DND-41 (cell line): ENCODE measurements around the gene ARNT2.

ENCODE experiments used
- ATAC-seq: fragments of 200-7000 bp; cut with Tn5 transposase; 3 replicates; pipeline ENCODE4 v1.9.1; 2021; ENCODE audit warnings: low read depth; ENCODE audit not compliant: insufficient read depth
- DNase-seq: peaks from one replicate; pipeline ENCODE4 v3.0.0-alpha.2; 2020
- H2AFZ ChIP-seq: 2 replicates; pipeline ENCODE4 v1.6.0; 2012; ENCODE audit warnings: low read depth, low read length
- H3K27ac ChIP-seq: 2 replicates; pipeline ENCODE4 v1.5.1; 2012; ENCODE audit warnings: low read length, inconsistent platforms
- H3K27me3 ChIP-seq: fragments of 200-600 bp; sonication (generic); 2 replicates; pipeline ENCODE4 v1.6.0; 2012; ENCODE audit warnings: low read length, mild to moderate bottlenecking, inconsistent platforms; ENCODE audit not compliant: insufficient read depth, poor library complexity
- H3K36me3 ChIP-seq: 2 replicates; pipeline ENCODE4 v1.5.1; 2012; ENCODE audit warnings: low read length, inconsistent platforms; ENCODE audit not compliant: insufficient read depth
- H3K4me1 ChIP-seq: 2 replicates; pipeline ENCODE4 v1.5.1; 2012; ENCODE audit warnings: mild to moderate bottlenecking, low read length; ENCODE audit not compliant: insufficient read depth
- H3K4me2 ChIP-seq: 2 replicates; pipeline ENCODE4 v1.6.0; 2012; ENCODE audit warnings: mild to moderate bottlenecking, moderate library complexity, low read length, inconsistent platforms; ENCODE audit not compliant: insufficient read depth
- H3K4me3 ChIP-seq, 2 experiments: fragments of 200-600 bp in 1 of 2; shearing (Covaris generic) in 1 of 2; 2 replicates each; pipeline ENCODE4 v1.5.1; 2012 to 2016; ENCODE audit warnings: inconsistent platforms in 2 of 2, low read length in 2 of 2, mild to moderate bottlenecking in 2 of 2, low read depth in 1 of 2, moderate library complexity in 1 of 2
- H3K79me2 ChIP-seq: 2 replicates; pipeline ENCODE4 v1.6.0; 2012; ENCODE audit warnings: low read length, inconsistent platforms; ENCODE audit not compliant: insufficient read depth
- H3K9ac ChIP-seq: 2 replicates; pipeline ENCODE4 v1.6.0; 2012; ENCODE audit warnings: low read depth, mild to moderate bottlenecking, inconsistent platforms, low read length, moderate library complexity
- H3K9me3 ChIP-seq: 2 replicates; pipeline ENCODE4 v1.5.1; 2012; ENCODE audit warnings: low read length, moderate library complexity, mild to moderate bottlenecking, inconsistent platforms; ENCODE audit not compliant: insufficient read depth, severe bottlenecking
- H4K20me1 ChIP-seq: 2 replicates; pipeline ENCODE4 v1.6.0; 2012; ENCODE audit warnings: low read length; ENCODE audit not compliant: insufficient read depth
- EZH2 ChIP-seq: IDR thresholded peaks from 3 replicates; pipeline ENCODE4 v1.6.1; 2012; ENCODE audit warnings: borderline replicate concordance, low read depth, mild to moderate bottlenecking, moderate library complexity, low read length, inconsistent platforms; ENCODE audit not compliant: severe bottlenecking
- TF ChIP-seq, protein P1 (sequence below): IDR thresholded peaks from 2 replicates; pipeline ENCODE4 v1.5.1; 2012; ENCODE audit warnings: borderline replicate concordance, low read length, moderate library complexity, mild to moderate bottlenecking; ENCODE audit not compliant: poor library complexity, severe bottlenecking; ENCODE audit errors: extremely low read depth

Gene ARNT2

GRCh38 chr15:80457896-80458295, 53.7 kb downstream of the ARNT2 start:
- H3K4me2 ChIP-seq: no peak overlapping the region
- no peak overlapping the region for H3K9ac ChIP-seq
- peaks cover 5% of the 10 kb centered on the region for H3K27me3 ChIP-seq
- no peak overlapping the region for H2AFZ ChIP-seq
- no peaks in the 10 kb centered on the region for H3K36me3 ChIP-seq
- no peak for TF ChIP-seq EZH2
- TF ChIP-seq, protein P1, sequence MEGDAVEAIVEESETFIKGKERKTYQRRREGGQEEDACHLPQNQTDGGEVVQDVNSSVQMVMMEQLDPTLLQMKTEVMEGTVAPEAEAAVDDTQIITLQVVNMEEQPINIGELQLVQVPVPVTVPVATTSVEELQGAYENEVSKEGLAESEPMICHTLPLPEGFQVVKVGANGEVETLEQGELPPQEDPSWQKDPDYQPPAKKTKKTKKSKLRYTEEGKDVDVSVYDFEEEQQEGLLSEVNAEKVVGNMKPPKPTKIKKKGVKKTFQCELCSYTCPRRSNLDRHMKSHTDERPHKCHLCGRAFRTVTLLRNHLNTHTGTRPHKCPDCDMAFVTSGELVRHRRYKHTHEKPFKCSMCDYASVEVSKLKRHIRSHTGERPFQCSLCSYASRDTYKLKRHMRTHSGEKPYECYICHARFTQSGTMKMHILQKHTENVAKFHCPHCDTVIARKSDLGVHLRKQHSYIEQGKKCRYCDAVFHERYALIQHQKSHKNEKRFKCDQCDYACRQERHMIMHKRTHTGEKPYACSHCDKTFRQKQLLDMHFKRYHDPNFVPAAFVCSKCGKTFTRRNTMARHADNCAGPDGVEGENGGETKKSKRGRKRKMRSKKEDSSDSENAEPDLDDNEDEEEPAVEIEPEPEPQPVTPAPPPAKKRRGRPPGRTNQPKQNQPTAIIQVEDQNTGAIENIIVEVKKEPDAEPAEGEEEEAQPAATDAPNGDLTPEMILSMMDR: no peak
- no peak for ATAC-seq
- no peak overlapping the region for H3K4me3 ChIP-seq
- H4K20me1 ChIP-seq: no peaks in the 10 kb centered on the region
- H3K9me3 ChIP-seq: no peaks in the 10 kb centered on the region
- H3K4me1 ChIP-seq: no peaks in the 10 kb centered on the region
- no peak for DNase-seq
- no peak overlapping the region for H3K27ac ChIP-seq
- H3K79me2 ChIP-seq: no peaks in the 10 kb centered on the region

- no peak for TF ChIP-seq EZH2
- TF ChIP-seq, protein P1: no peak
- Histone ChIP-seq H3K27me3 (peaks cover 5% of the 10 kb centered on the region), H3K9ac (no peak overlapping the region)
Measured at GRCh38 chr15:80458580-80458979, 54.4 kb downstream of the ARNT2 start.

DNA sequence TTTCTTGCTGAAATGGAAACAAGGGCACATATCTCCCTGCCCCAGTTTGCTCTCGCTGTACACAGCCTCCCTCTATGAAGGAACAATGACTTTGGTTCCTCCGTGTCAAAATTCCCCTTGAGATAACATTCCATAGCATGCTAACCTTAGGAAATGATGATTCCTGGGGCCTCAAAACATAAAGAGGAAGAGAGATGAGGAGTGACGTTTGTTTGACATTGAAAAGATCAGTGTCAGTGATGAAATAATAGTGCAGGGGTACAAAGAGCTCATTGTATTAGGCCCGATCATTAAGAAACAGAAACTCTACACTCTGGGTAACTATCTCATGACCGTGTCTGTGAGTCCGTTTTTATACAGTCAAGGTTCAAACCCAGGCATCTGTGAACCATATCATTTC, 55.2 kb downstream of the ARNT2 start:
- H3K9ac ChIP-seq: no peak overlapping the region
- TF ChIP-seq, protein P1: no peak
- TF ChIP-seq EZH2: no peak
- no peaks in the 10 kb centered on the region for H3K79me2 ChIP-seq
- no peak overlapping the region for H3K27ac ChIP-seq
- no peaks in the 10 kb centered on the region for H3K4me1 ChIP-seq
- ATAC-seq (no peak), DNase-seq (no peak)
- H4K20me1 ChIP-seq: no peaks in the 10 kb centered on the region
- no peak overlapping the region for H3K4me3 ChIP-seq
- H3K9me3 ChIP-seq: no peaks in the 10 kb centered on the region
- peaks cover 5% of the 10 kb centered on the region for H3K27me3 ChIP-seq
- no peak overlapping the region for H2AFZ ChIP-seq
- H3K36me3 ChIP-seq: no peaks in the 10 kb centered on the region
- no peak overlapping the region for H3K4me2 ChIP-seq

More at GRCh38 chr15:80458580-80458979, 54.4 kb downstream of the ARNT2 start:
- Histone ChIP-seq H3K9me3 (no peaks in the 10 kb centered on the region), H3K4me3 (no peak overlapping the region), H2AFZ (no peak overlapping the region), H3K79me2 (no peaks in the 10 kb centered on the region), H3K4me1 (no peaks in the 10 kb centered on the region), H3K4me2 (no peak overlapping the region), H4K20me1 (no peaks in the 10 kb centered on the region), H3K36me3 (no peaks in the 10 kb centered on the region), H3K27ac (no peak overlapping the region)
- DNase-seq (no peak), ATAC-seq (no peak)

DNA sequence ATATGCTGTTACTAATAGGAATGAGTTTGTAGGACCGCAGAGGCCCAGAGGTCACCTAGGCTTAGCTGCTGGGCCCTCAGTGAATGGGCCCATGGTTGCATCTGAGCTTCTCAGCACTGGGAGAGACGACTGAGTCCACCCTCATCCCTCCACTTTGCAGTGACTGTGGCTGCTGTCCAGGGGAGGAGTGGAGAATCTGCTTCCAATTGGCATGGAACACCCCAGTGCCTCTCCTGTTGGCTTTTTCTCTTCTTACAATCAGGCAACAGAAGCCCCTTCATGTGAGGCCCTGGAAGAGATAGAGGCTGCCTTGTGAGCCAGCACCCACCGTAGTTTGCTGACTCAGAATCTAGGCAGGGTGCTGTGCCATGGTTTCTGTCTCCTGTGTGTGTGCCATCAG, 55.6 kb downstream of the ARNT2 start:
- H3K36me3 ChIP-seq: no peaks in the 10 kb centered on the region
- no peak for TF ChIP-seq EZH2
- TF ChIP-seq, protein P1: no peak
- H2AFZ ChIP-seq: no peak overlapping the region
- no peak overlapping the region for H3K4me2 ChIP-seq
- peaks cover 5% of the 10 kb centered on the region for H3K27me3 ChIP-seq
- no peak overlapping the region for H3K27ac ChIP-seq
- no peak overlapping the region for H3K9ac ChIP-seq
- H3K4me1 ChIP-seq: no peaks in the 10 kb centered on the region
- H3K79me2 ChIP-seq: no peaks in the 10 kb centered on the region
- H4K20me1 ChIP-seq: no peaks in the 10 kb centered on the region
- H3K9me3 ChIP-seq: no peaks in the 10 kb centered on the region
- ATAC-seq: no peak
- H3K4me3 ChIP-seq: no peak overlapping the region
- no peak for DNase-seq
